GM12878 (cell line): ENCODE measurements around the gene HIGD1C. TPM values are rescaled to one million over a fixed set of nuclear protein-coding genes. Genes with fewer than 3 reads are reported as not detected.

ENCODE experiments used
- ATAC-seq: fragments of 200-7000 bp; cut with Tn5 transposase; 3 replicates; pipeline ENCODE4 v1.9.1; 2020; ENCODE audit warnings: mild to moderate bottlenecking, moderate library complexity
- BruUV-seq: library from RNA; stranded (reverse); fragments of 400-500 nt; replicated peaks from 2 replicates; lab custom pipeline; 2021; lab: Mats Ljungman, UMichigan
- CTCF ChIA-PET: fragments of 300-600 bp; sonication (Branson Sonifier 250); formaldehyde crosslinking; extraction: SDS; loops from one replicate; lab custom pipeline; 2021; ENCODE audit warnings: inconsistent platforms; lab: Yijun Ruan, JAX
- POLR2A ChIA-PET: fragments of 350-600 bp; formaldehyde crosslinking; extraction: SDS; loops from one replicate; lab custom pipeline; 2021; ENCODE audit warnings: inconsistent platforms; lab: Charles Lee
- RAD21 ChIA-PET: fragments of 300-600 bp; sonication (Branson Sonifier 250); formaldehyde crosslinking; loops from one replicate; lab custom pipeline; 2023; ENCODE audit warnings: antibody characterized with exemption; ENCODE audit not compliant: unreplicated experiment; lab: Charles Lee
- SMC1A ChIA-PET: fragments of 300-600 bp; sonication (Branson Sonifier 250); formaldehyde crosslinking; loops from one replicate; lab custom pipeline; 2023; ENCODE audit not compliant: unreplicated experiment, uncharacterized antibody; lab: Charles Lee
- DNase-seq: peaks from one replicate; pipeline ENCODE4 v3.0.0-alpha.2; 2011; ENCODE audit warnings: low read depth, low spot score
- FAIRE-seq: peaks from 3 replicates; lab custom pipeline; 2011; peaks lifted over from hg19 to GRCh38; lab: Jason Lieb, UNC
- H2AFZ ChIP-seq: 2 replicates; pipeline ENCODE4 v1.6.0; 2011; ENCODE audit warnings: low read depth, low read length, control low read depth; ENCODE audit not compliant: control insufficient read depth
- H3K27ac ChIP-seq: 2 replicates; pipeline ENCODE4 v1.5.1; 2011; ENCODE audit warnings: control low read depth; ENCODE audit not compliant: control insufficient read depth, insufficient read depth
- H3K27me3 ChIP-seq, 2 experiments: replicated peaks in 1 of 2; 2 replicates each; pipeline versions ENCODE4 v1.6.0 to v1.6.1; 2011; ENCODE audit warnings: low read length in 1 of 2; ENCODE audit not compliant: control insufficient read depth in 2 of 2, insufficient read depth in 2 of 2
- H3K36me3 ChIP-seq, 2 experiments: 2 replicates each; pipeline ENCODE4 v1.5.1; 2011; ENCODE audit warnings: low read length in 1 of 2; ENCODE audit not compliant: control insufficient read depth in 2 of 2, insufficient read depth in 2 of 2
- H3K4me1 ChIP-seq: 2 replicates; pipeline ENCODE4 v1.6.1; 2011; ENCODE audit warnings: mild to moderate bottlenecking, low read length, moderate library complexity, mixed read lengths; ENCODE audit not compliant: control insufficient read depth, insufficient read depth
- H3K4me2 ChIP-seq: 2 replicates; pipeline ENCODE4 v1.6.0; 2011; ENCODE audit warnings: control low read depth; ENCODE audit not compliant: control insufficient read depth, insufficient read depth
- H3K4me3 ChIP-seq: fragments of 200-600 bp; sonication (generic); 2 replicates; pipeline ENCODE4 v1.5.1; 2016
- H3K79me2 ChIP-seq: 2 replicates; pipeline ENCODE4 v1.6.0; 2011; ENCODE audit warnings: low read length; ENCODE audit not compliant: control insufficient read depth, insufficient read depth
- H3K9ac ChIP-seq: 2 replicates; pipeline ENCODE4 v1.8.0; 2011; ENCODE audit warnings: low read length, control low read depth, mixed read lengths; ENCODE audit not compliant: control insufficient read depth, insufficient read depth
- H3K9me3 ChIP-seq: replicated peaks from 3 replicates; pipeline ENCODE4 v1.5.1; 2011; ENCODE audit warnings: mild to moderate bottlenecking, low read length; ENCODE audit not compliant: control insufficient read depth, insufficient read depth
- H4K20me1 ChIP-seq: 2 replicates; pipeline ENCODE4 v1.6.0; 2011; ENCODE audit not compliant: control insufficient read depth, insufficient read depth
- BMI1 ChIP-seq: fragments of 450-650 bp; IDR thresholded peaks from 2 replicates; pipeline ENCODE4 v1.6.1; 2016; ENCODE audit warnings: mild to moderate bottlenecking, moderate library complexity, borderline replicate concordance
- CBFB ChIP-seq: IDR thresholded peaks from 2 replicates; pipeline ENCODE4 v1.6.1; 2016; ENCODE audit warnings: antibody characterized with exemption, low read depth
- EZH2 ChIP-seq: IDR thresholded peaks from 2 replicates; pipeline ENCODE4 v1.6.1; 2012; ENCODE audit warnings: low read depth, mild to moderate bottlenecking, control low read depth, inconsistent platforms, low read length, borderline replicate concordance; ENCODE audit not compliant: control insufficient read depth
- JUND ChIP-seq: IDR thresholded peaks from 2 replicates; pipeline ENCODE4 v1.6.1; 2012; ENCODE audit warnings: low read depth, mild to moderate bottlenecking, low read length, improper control_type of control experiment, moderate library complexity
- KDM1A ChIP-seq: fragments of 200-600 bp; sonication (generic); IDR thresholded peaks from 2 replicates; pipeline ENCODE4 v1.6.1; 2016; ENCODE audit warnings: borderline replicate concordance
- NBN ChIP-seq: fragments of 450-650 bp; IDR thresholded peaks from 2 replicates; pipeline ENCODE4 v1.6.1; 2016
- NFYB ChIP-seq: IDR thresholded peaks from 2 replicates; pipeline ENCODE4 v1.6.1; 2011; ENCODE audit warnings: low read depth, mild to moderate bottlenecking, low read length, improper control_type of control experiment, moderate library complexity; ENCODE audit not compliant: insufficient read depth
- RAD21 ChIP-seq: IDR thresholded peaks from 2 replicates; pipeline ENCODE4 v1.6.1; 2011; ENCODE audit warnings: mild to moderate bottlenecking, low read depth, low read length, moderate library complexity; ENCODE audit not compliant: insufficient read depth
- RAD51 ChIP-seq: fragments of 450-650 bp; IDR thresholded peaks from 2 replicates; pipeline ENCODE4 v1.6.1; 2016; ENCODE audit warnings: moderate library complexity, mild to moderate bottlenecking, inconsistent platforms
- RELA ChIP-seq: fragments of 450-650 bp; IDR thresholded peaks from 2 replicates; pipeline ENCODE4 v1.8.0; 2014; ENCODE audit warnings: borderline replicate concordance; ENCODE audit not compliant: partially characterized antibody
- SMAD1 ChIP-seq: fragments of 450-650 bp; IDR thresholded peaks from 2 replicates; pipeline ENCODE4 v1.6.1; 2018; ENCODE audit warnings: mild to moderate bottlenecking, low read depth; ENCODE audit not compliant: partially characterized antibody
- SMARCA5 ChIP-seq: fragments of 450-650 bp; IDR thresholded peaks from 2 replicates; pipeline ENCODE4 v1.6.1; 2017; ENCODE audit warnings: mild to moderate bottlenecking
- ZNF24 ChIP-seq: fragments of 450-650 bp; IDR thresholded peaks from 2 replicates; pipeline ENCODE4 v1.6.1; 2017; ENCODE audit warnings: antibody characterized with exemption, mild to moderate bottlenecking
- WGBS: methylation state at CpG from one replicate; pipeline ENCODE4 v1.1.6; 2016; ENCODE audit warnings: low lambda C conversion rate; ENCODE audit not compliant: insufficient replicate concordance, insufficient coverage; ENCODE audit errors: missing lambda C conversion rate; 5-methylcytosine and 5-hydroxymethylcytosine counted together
- in situ Hi-C: fragments of 300-500 bp; cut with MboI; formaldehyde crosslinking; loops from 9 replicates; pipeline ENCODE4 v1.14.3; 2018; ENCODE audit warnings: mixed read lengths
- intact Hi-C: fragments of 100-400 bp; cut with micrococcal nuclease; formaldehyde crosslinking; loops from one replicate; pipeline ENCODE4 v1.14.2; 2022; ENCODE audit not compliant: unreplicated experiment
- polyA plus RNA-seq, 11 experiments: library from polyadenylated mRNA; depleted of rRNA in 4 of 11; unstranded in 6 of 11; stranded (reverse) in 5 of 11; fragments of >200 nt; fragmentation: Nextera tagmentation in 4 of 11; fragmentation: Illumina TruSeq in 1 of 11; extraction: Ambion mirVana in 4 of 11; extraction: Trizol in 1 of 11; gene quantifications; 1 replicate in 1 of 11; 2 replicates in 10 of 11; pipeline versions ENCODE4 v1.2.1 to v1.2.3, GENCODE V29; 2011 to 2016; ENCODE audit warnings: inconsistent platforms in 2 of 11, missing spikeins in 2 of 11, low read depth in 1 of 11
- total RNA-seq, 4 experiments: library from RNA; depleted of rRNA in 3 of 4; stranded (reverse); fragments of >200 nt in 3 of 4; fragmentation: Illumina TruSeq in 1 of 4; extraction: Trizol in 1 of 4; gene quantifications; 2 replicates each; pipeline versions ENCODE4 v1.2.1 to v1.2.3, GENCODE V29; 2013 to 2021
- TF ChIP-seq, protein P1 (sequence below): fragments of 450-650 bp; formaldehyde crosslinking; IDR thresholded peaks from 2 replicates; pipeline ENCODE4 v1.4.0; 2020; ENCODE audit warnings: mild to moderate bottlenecking, moderate library complexity

Gene HIGD1C
- total and polyA plus RNA-seq, 10 of the 15 experiments (the other 5 are each of a cell fraction or from before 2014, with no cell fraction given) = not detected

DNA sequence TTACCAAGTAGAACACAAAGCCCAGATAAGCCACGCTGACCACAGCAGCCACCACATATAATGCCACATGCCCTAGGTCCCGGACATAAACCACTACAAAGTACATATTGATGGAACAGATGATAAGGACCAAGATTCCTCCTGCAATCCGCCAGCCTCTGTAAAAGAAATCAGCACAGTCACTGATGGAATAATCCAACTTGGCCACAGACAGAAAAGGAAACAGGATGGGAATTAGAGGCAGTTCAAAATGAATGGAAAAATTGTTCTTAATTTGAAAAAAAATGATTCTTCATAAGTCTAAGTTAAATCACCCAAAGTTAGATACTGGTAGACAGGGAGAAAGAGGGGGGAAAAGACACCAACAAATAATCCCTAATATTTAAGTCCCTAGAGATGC lies 38.4 kb downstream of the HIGD1C start:
- ChIA-PET POLR2A (no interaction called here), RAD21 (no interaction called here), SMC1A (interaction anchor here (7.6 kb wide), 1 partner anchor 163 kb away, joined by 129 read pairs; no protein-coding TSS in a partner anchor), CTCF (interaction anchor here (7.1 to 7.2 kb wide), 2 partner anchors 165 to 226 kb away, joined by 88 to 149 read pairs; partner anchors contain the start of gene ATF1)
- no TSS peak for BruUV-seq
- no peak for DNase-seq
- WGBS = 90% methylated on average over 3 of the region's 3 CpGs
- in situ Hi-C loops = loop anchor here (5.0 kb wide), 1 partner anchor 163 kb away; no protein-coding TSS in a partner anchor
- intact Hi-C loops = no loop called here
- H3K79me2 ChIP-seq = no peaks in the 10 kb centered on the region
- H3K27ac ChIP-seq = no peak overlapping the region
- no peak overlapping the region for H2AFZ ChIP-seq
- H3K9me3 ChIP-seq = no peaks in the 10 kb centered on the region
- TF ChIP-seq NBN (no peak), RELA (no peak), KDM1A (no peak), NFYB (no peak), SMAD1 (no peak), RAD21 (no peak), BMI1 (no peak), SMARCA5 (no peak), RAD51 (no peak), ZNF24 (no peak), EZH2 (no peak), JUND (no peak), CBFB (no peak)
- TF ChIP-seq, protein P1, sequence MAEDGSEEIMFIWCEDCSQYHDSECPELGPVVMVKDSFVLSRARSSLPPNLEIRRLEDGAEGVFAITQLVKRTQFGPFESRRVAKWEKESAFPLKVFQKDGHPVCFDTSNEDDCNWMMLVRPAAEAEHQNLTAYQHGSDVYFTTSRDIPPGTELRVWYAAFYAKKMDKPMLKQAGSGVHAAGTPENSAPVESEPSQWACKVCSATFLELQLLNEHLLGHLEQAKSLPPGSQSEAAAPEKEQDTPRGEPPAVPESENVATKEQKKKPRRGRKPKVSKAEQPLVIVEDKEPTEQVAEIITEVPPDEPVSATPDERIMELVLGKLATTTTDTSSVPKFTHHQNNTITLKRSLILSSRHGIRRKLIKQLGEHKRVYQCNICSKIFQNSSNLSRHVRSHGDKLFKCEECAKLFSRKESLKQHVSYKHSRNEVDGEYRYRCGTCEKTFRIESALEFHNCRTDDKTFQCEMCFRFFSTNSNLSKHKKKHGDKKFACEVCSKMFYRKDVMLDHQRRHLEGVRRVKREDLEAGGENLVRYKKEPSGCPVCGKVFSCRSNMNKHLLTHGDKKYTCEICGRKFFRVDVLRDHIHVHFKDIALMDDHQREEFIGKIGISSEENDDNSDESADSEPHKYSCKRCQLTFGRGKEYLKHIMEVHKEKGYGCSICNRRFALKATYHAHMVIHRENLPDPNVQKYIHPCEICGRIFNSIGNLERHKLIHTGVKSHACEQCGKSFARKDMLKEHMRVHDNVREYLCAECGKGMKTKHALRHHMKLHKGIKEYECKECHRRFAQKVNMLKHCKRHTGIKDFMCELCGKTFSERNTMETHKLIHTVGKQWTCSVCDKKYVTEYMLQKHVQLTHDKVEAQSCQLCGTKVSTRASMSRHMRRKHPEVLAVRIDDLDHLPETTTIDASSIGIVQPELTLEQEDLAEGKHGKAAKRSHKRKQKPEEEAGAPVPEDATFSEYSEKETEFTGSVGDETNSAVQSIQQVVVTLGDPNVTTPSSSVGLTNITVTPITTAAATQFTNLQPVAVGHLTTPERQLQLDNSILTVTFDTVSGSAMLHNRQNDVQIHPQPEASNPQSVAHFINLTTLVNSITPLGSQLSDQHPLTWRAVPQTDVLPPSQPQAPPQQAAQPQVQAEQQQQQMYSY (CRISPR knock-in tag) = no peak
- no peaks in the 10 kb centered on the region for H3K27me3 ChIP-seq
- peaks cover 3 to 30% of the 10 kb centered on the region in 2 experiments for H3K36me3 ChIP-seq
- no peak overlapping the region for H3K9ac ChIP-seq
- H3K4me3 ChIP-seq = no peak overlapping the region
- FAIRE-seq = no peak
- no peak for ATAC-seq
- H4K20me1 ChIP-seq = no peaks in the 10 kb centered on the region
- H3K4me1 ChIP-seq = peaks cover 14% of the 10 kb centered on the region
- no peak overlapping the region for H3K4me2 ChIP-seq
